ENCODE data around the gene ZBTB7C.

- TF ChIP-seq, protein P1, sequence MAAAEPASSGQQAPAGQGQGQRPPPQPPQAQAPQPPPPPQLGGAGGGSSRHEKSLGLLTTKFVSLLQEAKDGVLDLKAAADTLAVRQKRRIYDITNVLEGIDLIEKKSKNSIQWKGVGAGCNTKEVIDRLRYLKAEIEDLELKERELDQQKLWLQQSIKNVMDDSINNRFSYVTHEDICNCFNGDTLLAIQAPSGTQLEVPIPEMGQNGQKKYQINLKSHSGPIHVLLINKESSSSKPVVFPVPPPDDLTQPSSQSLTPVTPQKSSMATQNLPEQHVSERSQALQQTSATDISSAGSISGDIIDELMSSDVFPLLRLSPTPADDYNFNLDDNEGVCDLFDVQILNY (CRISPR knock-in tag; IDR thresholded peaks at IDR 0.05): no peak
- no peak for TF ChIP-seq HDAC6 (IDR thresholded peaks at IDR 0.05; ENCODE audit: low read depth, low read length)
- TF ChIP-seq JUNB (CRISPR knock-in tag; conservative IDR thresholded peaks at IDR 0.05): no peak
- no peak for TF ChIP-seq ZNF121 (CRISPR knock-in tag; conservative IDR thresholded peaks at IDR 0.05)
- TF ChIP-seq U2AF2 (optimal IDR thresholded peaks at IDR 0.05; ENCODE audit: low read depth, low read length): no peak
- no peak for TF ChIP-seq ZBTB11 (CRISPR knock-in tag; IDR thresholded peaks at IDR 0.05)
- TF ChIP-seq MXI1 (IDR thresholded peaks at IDR 0.05; ENCODE audit: low read depth, low read length): no peak
- no peak for TF ChIP-seq CTCF (IDR thresholded peaks at IDR 0.05 in 2 of 3, conservative IDR thresholded peaks at IDR 0.05 in 1 of 3; ENCODE audit: insufficient read depth in 2 of 3, low read depth in 1 of 3, low read length in 3 of 3)
- TF ChIP-seq SIRT6 (IDR thresholded peaks at IDR 0.05; ENCODE audit: low read depth, low read length): no peak
Observed at GRCh38 chr18:48190994-48191393, 218.2 kb downstream of the ZBTB7C start.

Data from K562 (cell line).